NCI-H748 treated with DMSO at 0.1 percent for 48 hours (cell line): Measurements from ENCODE around the gene HOXA3.

Source experiments
- DNase-seq: peaks from one replicate; lab custom pipeline; 2025; lab: John Stamatoyannopoulos, UW

The HOXA3 gene

GRCh38 chr7:27165996-27166530 lies 13.7 kb upstream of the HOXA3 start:
- no peak for DNase-seq

- DNase-seq = no peak
Measured at GRCh38 chr7:27165089-27165995, 13.0 kb upstream of the HOXA3 start, which contains the start of gene HOXA9. Gene HOXA9 (minus strand): TSS chr7:27165537. CDS start chr7:27165457, 80 bp downstream.

- no peak for DNase-seq
Measured at GRCh38 chr7:27164367-27165088, 12.1 kb upstream of the HOXA3 start.

GRCh38 chr7:27164045-27164366 lies 11.6 kb upstream of the HOXA3 start:
- no peak for DNase-seq

GRCh38 chr7:27163288-27164044 lies 11.1 kb upstream of the HOXA3 start:
- no peak for DNase-seq

GRCh38 chr7:27162561-27163287 lies 10.3 kb upstream of the HOXA3 start:
- no peak for DNase-seq

GRCh38 chr7:27161721-27162560 lies 9.6 kb upstream of the HOXA3 start:
- DNase-seq = no peak

GRCh38 chr7:27161214-27161720 lies 8.9 kb upstream of the HOXA3 start:
- DNase-seq = no peak

GRCh38 chr7:27160546-27161213 lies 8.3 kb upstream of the HOXA3 start:
- DNase-seq = peak; percentile 62

- no peak for DNase-seq
Measured at GRCh38 chr7:27160145-27160545, 7.8 kb upstream of the HOXA3 start.

- no peak for DNase-seq
Measured at GRCh38 chr7:27159266-27160144, 7.1 kb upstream of the HOXA3 start.

- DNase-seq = no peak
Measured at GRCh38 chr7:27158436-27159265, 6.3 kb upstream of the HOXA3 start.

GRCh38 chr7:27157702-27158431 lies 5.5 kb upstream of the HOXA3 start:
- DNase-seq = no peak

- no peak for DNase-seq
Measured at GRCh38 chr7:27156916-27157701, 4.7 kb upstream of the HOXA3 start.

GRCh38 chr7:27156508-27156898 lies 4.1 kb upstream of the HOXA3 start, which contains the start of gene HOXA7:
Gene HOXA7 (minus strand): TSS chr7:27156675. CDS start chr7:27156545, 130 bp downstream.
- DNase-seq = no peak

- DNase-seq = no peak
Measured at GRCh38 chr7:27155816-27156507, 3.6 kb upstream of the HOXA3 start.
